CD14-positive monocyte (primary cell): ENCODE data around the gene TPD52L1. TPM values are rescaled to one million over a fixed set of nuclear protein-coding genes. Genes with fewer than 3 reads are reported as not detected.

ENCODE experiments used
- DNase-seq, 3 donors: peaks; one replicate each; pipeline ENCODE4 v3.0.0-alpha.2; 2011 to 2022
- H2AFZ ChIP-seq: 2 replicates; pipeline ENCODE4 v1.6.0; 2012; ENCODE audit warnings: mild to moderate bottlenecking, low read depth, low read length, inconsistent platforms; ENCODE audit not compliant: insufficient read depth, poor library complexity, severe bottlenecking
- H3K27ac ChIP-seq, 2 donors: 1 replicate in 1 of 2; 2 replicates in 1 of 2; pipeline ENCODE4 v1.5.1; 2012 to 2013; ENCODE audit warnings: low read length in 2 of 2, control low read depth in 1 of 2, inconsistent platforms in 1 of 2, low read depth in 1 of 2, mild to moderate bottlenecking in 1 of 2
- H3K27me3 ChIP-seq, 2 donors: one replicate each; pipeline versions ENCODE4 v1.6.0 to v1.6.1; 2011 to 2013; ENCODE audit warnings: low read length in 2 of 2; ENCODE audit not compliant: control insufficient read depth in 2 of 2, insufficient read depth in 2 of 2
- H3K36me3 ChIP-seq, 2 donors: replicated peaks in 1 of 2; 1 replicate in 1 of 2; 2 replicates in 1 of 2; pipeline versions ENCODE4 v1.5.1 to v1.6.1; 2012 to 2013; ENCODE audit warnings: low read length in 2 of 2, control low read depth in 1 of 2, inconsistent platforms in 1 of 2, mild to moderate bottlenecking in 1 of 2; ENCODE audit not compliant: insufficient read depth in 2 of 2, control insufficient read depth in 1 of 2
- H3K4me1 ChIP-seq, 2 donors: 1 replicate in 1 of 2; 2 replicates in 1 of 2; pipeline versions ENCODE4 v1.5.1 to v1.6.1; 2012 to 2013; ENCODE audit warnings: low read length in 2 of 2, control low read depth in 1 of 2, inconsistent platforms in 1 of 2, mild to moderate bottlenecking in 1 of 2, moderate library complexity in 1 of 2; ENCODE audit not compliant: insufficient read depth in 2 of 2, control insufficient read depth in 1 of 2
- H3K4me2 ChIP-seq: replicated peaks from 2 replicates; pipeline ENCODE3; 2012; ENCODE audit warnings: low read length, moderate library complexity, mild to moderate bottlenecking; ENCODE audit not compliant: poor library complexity, severe bottlenecking; ENCODE audit errors: extremely low read depth
- H3K4me3 ChIP-seq, 3 experiments: fragments of 200-600 bp in 1 of 3; sonication (generic) in 1 of 3; replicated peaks in 1 of 3; 1 replicate in 2 of 3; 2 replicates in 1 of 3; pipeline ENCODE4 v1.5.1; 2011 to 2013; ENCODE audit warnings: low read length in 3 of 3, mild to moderate bottlenecking in 3 of 3, control low read depth in 2 of 3, low read depth in 2 of 3, inconsistent platforms in 1 of 3, moderate library complexity in 1 of 3
- H3K79me2 ChIP-seq: 2 replicates; pipeline ENCODE4 v1.6.0; 2012; ENCODE audit warnings: mild to moderate bottlenecking, control low read depth, inconsistent platforms, low read length, moderate library complexity; ENCODE audit not compliant: insufficient read depth
- H3K9ac ChIP-seq: 2 replicates; pipeline ENCODE4 v1.6.0; 2017; ENCODE audit warnings: low read length, mild to moderate bottlenecking; ENCODE audit not compliant: insufficient read depth, poor library complexity, severe bottlenecking
- H3K9me3 ChIP-seq, 2 donors: replicated peaks in 1 of 2; 1 replicate in 1 of 2; 2 replicates in 1 of 2; pipeline versions ENCODE4 v1.5.1 to v1.6.1; 2012 to 2013; ENCODE audit warnings: low read length in 2 of 2, control low read depth in 1 of 2; ENCODE audit not compliant: control insufficient read depth in 1 of 2, insufficient read depth in 1 of 2
- H4K20me1 ChIP-seq: 2 replicates; pipeline ENCODE4 v1.6.0; 2012; ENCODE audit warnings: mild to moderate bottlenecking, low read length, control low read depth, moderate library complexity; ENCODE audit not compliant: insufficient read depth
- H3K27ac Mint-ChIP-seq, 7 donors: one replicate each; pipeline ENCODE4 v1.8.0; 2020; ENCODE audit warnings: mild to moderate bottlenecking in 7 of 7, mixed read lengths in 7 of 7, moderate library complexity in 6 of 7, inconsistent platforms in 2 of 7
- H3K27me3 Mint-ChIP-seq, 3 donors: one replicate each; pipeline ENCODE4 v1.8.0; 2021 to 2022; ENCODE audit warnings: low read depth in 3 of 3, mild to moderate bottlenecking in 3 of 3, mixed read lengths in 3 of 3, moderate library complexity in 3 of 3, inconsistent platforms in 1 of 3
- H3K36me3 Mint-ChIP-seq, 2 donors: one replicate each; pipeline ENCODE4 v1.8.0; 2020; ENCODE audit warnings: mixed read lengths in 2 of 2, inconsistent platforms in 1 of 2, mild to moderate bottlenecking in 1 of 2
- H3K4me1 Mint-ChIP-seq: one replicate; pipeline ENCODE4 v1.8.0; 2020; ENCODE audit warnings: mild to moderate bottlenecking, mixed read lengths
- H3K4me3 Mint-ChIP-seq, 2 donors: one replicate each; pipeline ENCODE4 v1.8.0; 2020; ENCODE audit warnings: mild to moderate bottlenecking in 2 of 2, mixed read lengths in 2 of 2, moderate library complexity in 1 of 2
- H3K9me3 Mint-ChIP-seq, 7 donors: one replicate each; pipeline ENCODE4 v1.8.0; 2020 to 2022; ENCODE audit warnings: mixed read lengths in 7 of 7, mild to moderate bottlenecking in 6 of 7, moderate library complexity in 6 of 7, inconsistent platforms in 2 of 7
- WGBS: methylation state at CpG from one replicate; pipeline ENCODE4 v1.1.5; 2013; ENCODE audit warnings: missing lambda C conversion rate; ENCODE audit not compliant: insufficient coverage; 5-methylcytosine and 5-hydroxymethylcytosine counted together
- intact Hi-C, 2 donors: fragments of 100-400 bp; cut with micrococcal nuclease; formaldehyde crosslinking; loops; one replicate each; pipeline versions ENCODE4 v1.15.0 to v1.15.1; 2023
- polyA plus RNA-seq, 3 donors: library from polyadenylated mRNA; depleted of rRNA in 1 of 3; unstranded in 2 of 3; stranded (reverse) in 1 of 3; fragments of 300-500 nt in 2 of 3; fragments of >200 nt in 1 of 3; fragmentation: Illumina TruSeq in 2 of 3; gene quantifications; 1 replicate in 2 of 3; 2 replicates in 1 of 3; pipeline ENCODE4 v1.2.3, GENCODE V29; 2012 to 2021
- TF ChIP-seq, protein P1 (sequence below): fragments of 200-600 bp; IDR thresholded peaks from one replicate; pipeline ENCODE4 v1.8.0; 2022; ENCODE audit warnings: antibody characterized with exemption, mild to moderate bottlenecking

Gene TPD52L1
- polyA plus RNA-seq, 3 donors: not detected

DNA sequence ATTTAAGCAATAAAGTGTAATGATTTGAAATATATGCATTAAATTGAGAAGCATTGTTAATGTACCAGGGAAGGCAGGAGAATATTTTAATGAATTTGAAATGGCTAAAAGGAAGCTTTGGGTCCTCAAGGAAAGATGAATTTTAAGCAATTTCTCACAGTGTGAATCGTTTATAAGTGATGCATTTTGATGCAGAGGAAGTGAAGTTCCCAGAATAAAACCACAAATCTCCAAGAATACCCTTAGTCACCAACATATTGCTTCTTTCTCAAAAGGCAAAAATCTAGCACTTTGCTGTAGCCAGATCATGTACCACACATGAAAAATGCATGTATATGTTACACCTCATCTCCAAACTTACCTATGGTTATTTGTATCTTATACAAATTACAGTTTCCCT, 11.7 kb downstream of the TPD52L1 start:
- Histone ChIP-seq H3K9ac (no peak overlapping the region), H3K4me1 (peaks cover 0 to 8% of the 10 kb centered on the region in 2 donors), H4K20me1 (no peaks in the 10 kb centered on the region), H3K27ac (no peak overlapping the region), H3K79me2 (no peaks in the 10 kb centered on the region), H2AFZ (no peak overlapping the region), H3K4me3 (no peak overlapping the region), H3K27me3 (no peaks in the 10 kb centered on the region), H3K9me3 (no peaks in the 10 kb centered on the region), H3K36me3 (no peaks in the 10 kb centered on the region), H3K4me2 (no peak overlapping the region)
- no peak overlapping the region for H3K4me3 Mint-ChIP-seq
- TF ChIP-seq, protein P1, sequence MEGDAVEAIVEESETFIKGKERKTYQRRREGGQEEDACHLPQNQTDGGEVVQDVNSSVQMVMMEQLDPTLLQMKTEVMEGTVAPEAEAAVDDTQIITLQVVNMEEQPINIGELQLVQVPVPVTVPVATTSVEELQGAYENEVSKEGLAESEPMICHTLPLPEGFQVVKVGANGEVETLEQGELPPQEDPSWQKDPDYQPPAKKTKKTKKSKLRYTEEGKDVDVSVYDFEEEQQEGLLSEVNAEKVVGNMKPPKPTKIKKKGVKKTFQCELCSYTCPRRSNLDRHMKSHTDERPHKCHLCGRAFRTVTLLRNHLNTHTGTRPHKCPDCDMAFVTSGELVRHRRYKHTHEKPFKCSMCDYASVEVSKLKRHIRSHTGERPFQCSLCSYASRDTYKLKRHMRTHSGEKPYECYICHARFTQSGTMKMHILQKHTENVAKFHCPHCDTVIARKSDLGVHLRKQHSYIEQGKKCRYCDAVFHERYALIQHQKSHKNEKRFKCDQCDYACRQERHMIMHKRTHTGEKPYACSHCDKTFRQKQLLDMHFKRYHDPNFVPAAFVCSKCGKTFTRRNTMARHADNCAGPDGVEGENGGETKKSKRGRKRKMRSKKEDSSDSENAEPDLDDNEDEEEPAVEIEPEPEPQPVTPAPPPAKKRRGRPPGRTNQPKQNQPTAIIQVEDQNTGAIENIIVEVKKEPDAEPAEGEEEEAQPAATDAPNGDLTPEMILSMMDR: no peak
- no CpG with 5 or more reads among the region's 1 CpG for WGBS
- intact Hi-C loops: no loop called here
- H3K27ac Mint-ChIP-seq: no peak overlapping the region
- no peaks in the 10 kb centered on the region for H3K36me3 Mint-ChIP-seq
- DNase-seq: no peak
- peaks cover 6% of the 10 kb centered on the region for H3K4me1 Mint-ChIP-seq
- peaks cover 0 to 5% (median 0%) of the 10 kb centered on the region in 7 donors for H3K9me3 Mint-ChIP-seq
- H3K27me3 Mint-ChIP-seq: peaks cover 4 to 6% (median 5%) of the 10 kb centered on the region in 3 donors

DNA sequence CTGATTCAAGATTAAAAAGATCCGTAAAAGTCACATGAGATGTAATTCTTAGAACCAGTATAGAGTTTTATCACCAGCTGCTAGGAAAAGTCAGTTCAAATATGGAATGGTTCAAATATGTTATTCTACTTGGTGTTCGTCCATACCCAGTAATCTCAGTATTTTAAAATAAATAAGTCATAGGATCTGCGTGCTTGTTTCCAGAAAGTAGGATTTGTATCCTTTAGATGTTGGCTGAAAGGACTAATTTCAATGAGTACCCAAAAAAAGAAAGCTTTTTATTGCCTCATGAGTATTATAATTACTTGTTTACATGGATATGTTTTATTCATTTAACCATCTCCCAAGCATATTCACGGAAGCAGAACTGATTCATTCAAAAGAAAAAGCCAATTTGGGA, 12.2 kb downstream of the TPD52L1 start:
- H2AFZ ChIP-seq: no peak overlapping the region
- no peaks in the 10 kb centered on the region for H3K79me2 ChIP-seq
- H3K4me1 Mint-ChIP-seq: peaks cover 6% of the 10 kb centered on the region
- TF ChIP-seq, protein P1: no peak
- H3K36me3 ChIP-seq: no peaks in the 10 kb centered on the region
- no CpG with 5 or more reads among the region's 4 CpGs for WGBS
- peaks cover 0 to 8% of the 10 kb centered on the region in 2 donors for H3K4me1 ChIP-seq
- H3K27me3 ChIP-seq: no peaks in the 10 kb centered on the region
- no peaks in the 10 kb centered on the region for H4K20me1 ChIP-seq
- H3K36me3 Mint-ChIP-seq: no peaks in the 10 kb centered on the region
- H3K4me2 ChIP-seq: no peak overlapping the region
- H3K4me3 Mint-ChIP-seq: no peak overlapping the region
- no peak overlapping the region for H3K27ac ChIP-seq
- no peaks in the 10 kb centered on the region for H3K9me3 ChIP-seq
- intact Hi-C loops: no loop called here
- no peak overlapping the region for H3K9ac ChIP-seq
- DNase-seq: no peak
- H3K4me3 ChIP-seq: no peak overlapping the region
- H3K27me3 Mint-ChIP-seq: peaks cover 4 to 6% (median 5%) of the 10 kb centered on the region in 3 donors
- H3K9me3 Mint-ChIP-seq: peaks cover 0 to 5% (median 0%) of the 10 kb centered on the region in 7 donors
- H3K27ac Mint-ChIP-seq: no peak overlapping the region
